K562 (cell line): ENCODE results near the gene UGP2. TPM values are rescaled to one million over a fixed set of nuclear protein-coding genes. Genes with fewer than 3 reads are reported as not detected.

ENCODE experiments used
- ATAC-seq: fragments of 200-7000 bp; cut with Tn5 transposase; 3 replicates; pipeline ENCODE4 v1.9.1; 2020; ENCODE audit warnings: moderate library complexity
- BruUV-seq: library from RNA; stranded (reverse); fragments of 400-500 nt; replicated peaks from 2 replicates; lab custom pipeline; 2021; lab: Mats Ljungman, UMichigan
- CTCF ChIA-PET: fragments of 300-600 bp; formaldehyde crosslinking; extraction: SDS; loops from one replicate; lab custom pipeline; 2021; ENCODE audit warnings: low intra/inter-chr PET ratio; lab: Yijun Ruan, JAX
- POLR2A ChIA-PET: fragments of 300-600, 350-650 bp; sonication (Branson Sonifier 250); formaldehyde crosslinking; extraction: SDS; loops from one replicate; lab custom pipeline; 2021; ENCODE audit warnings: antibody characterized with exemption, inconsistent platforms; lab: Yijun Ruan, JAX
- DNase-seq, 4 experiments: peaks; one replicate each; pipeline versions ENCODE4 v3.0.0 to v3.0.0-alpha.2; 2011 to 2018; ENCODE audit warnings: low spot score in 3 of 4, mixed read lengths in 3 of 4; ENCODE audit errors: extremely low read depth in 1 of 4
- FAIRE-seq: peaks from 2 replicates; lab custom pipeline; 2011; peaks lifted over from hg19 to GRCh38; lab: Jason Lieb, UNC
- H2AFZ ChIP-seq: 2 replicates; pipeline ENCODE4 v1.6.0; 2011; ENCODE audit warnings: low read depth, low read length, control low read depth, inconsistent platforms
- H3K27ac ChIP-seq: fragments of 200-600 bp; 3 replicates; pipeline ENCODE4 v1.8.0; 2011; ENCODE audit warnings: low read depth, mild to moderate bottlenecking, control low read depth, inconsistent platforms, low read length, moderate library complexity, mixed read lengths; ENCODE audit errors: extremely low read depth
- H3K27me3 ChIP-seq, 2 experiments: fragments of 300-600 bp in 1 of 2; 2 replicates in 1 of 2; 3 replicates in 1 of 2; pipeline versions ENCODE4 v1.6.0 to v1.8.0; 2011; ENCODE audit warnings: inconsistent platforms in 2 of 2, low read length in 2 of 2, mild to moderate bottlenecking in 1 of 2, mixed read lengths in 1 of 2, moderate library complexity in 1 of 2; ENCODE audit not compliant: control insufficient read depth in 2 of 2, insufficient read depth in 2 of 2
- H3K36me3 ChIP-seq: fragments of 300-600 bp; 3 replicates; pipeline ENCODE4 v1.8.0; 2011; ENCODE audit warnings: mild to moderate bottlenecking, low read length, inconsistent platforms; ENCODE audit not compliant: control insufficient read depth, insufficient read depth
- H3K4me1 ChIP-seq, 2 experiments: fragments of 200-600 bp in 1 of 2; replicated peaks in 1 of 2; 2 replicates in 1 of 2; 3 replicates in 1 of 2; pipeline versions ENCODE4 v1.5.1 to v1.8.0; 2011; ENCODE audit warnings: inconsistent platforms in 2 of 2, low read length in 2 of 2, mild to moderate bottlenecking in 1 of 2, mixed read lengths in 1 of 2, moderate library complexity in 1 of 2; ENCODE audit not compliant: control insufficient read depth in 2 of 2, insufficient read depth in 2 of 2
- H3K4me2 ChIP-seq: 2 replicates; pipeline ENCODE4 v1.6.1; 2011; ENCODE audit warnings: low read length, control low read depth, inconsistent platforms, mixed read lengths; ENCODE audit not compliant: insufficient read depth
- H3K4me3 ChIP-seq: fragments of 200-600 bp; sonication (generic), shearing (Covaris generic); 2 replicates; pipeline ENCODE4 v1.5.1; 2016; ENCODE audit warnings: control low read depth, inconsistent platforms
- H3K79me2 ChIP-seq: fragments of 200-600 bp; 3 replicates; pipeline ENCODE4 v1.8.0; 2011; ENCODE audit warnings: low read length, inconsistent platforms; ENCODE audit not compliant: control insufficient read depth, insufficient read depth
- H3K9ac ChIP-seq, 2 experiments: 2 replicates each; pipeline versions ENCODE4 v1.6.0 to v1.6.1; 2011; ENCODE audit warnings: low read depth in 2 of 2, low read length in 2 of 2, control low read depth in 1 of 2, inconsistent platforms in 1 of 2, mild to moderate bottlenecking in 1 of 2, mixed read lengths in 1 of 2; ENCODE audit not compliant: insufficient read depth in 1 of 2
- H3K9me1 ChIP-seq: one replicate; pipeline ENCODE4 v1.6.0; 2011; ENCODE audit warnings: inconsistent platforms, mild to moderate bottlenecking, low read length, moderate library complexity; ENCODE audit not compliant: control insufficient read depth, insufficient read depth
- H3K9me3 ChIP-seq: replicated peaks from 2 replicates; pipeline ENCODE4 v1.5.1; 2011; ENCODE audit warnings: low read depth, low read length, inconsistent platforms; ENCODE audit not compliant: control insufficient read depth, insufficient read depth
- H4K20me1 ChIP-seq: replicated peaks from 2 replicates; pipeline ENCODE4 v1.6.1; 2011; ENCODE audit warnings: low read length, inconsistent platforms, mixed read lengths; ENCODE audit not compliant: control insufficient read depth, insufficient read depth
- CBFA2T3 ChIP-seq: fragments of 450-650 bp; IDR thresholded peaks from 2 replicates; pipeline ENCODE4 v1.6.1; 2017
- CBX3 ChIP-seq, 2 experiments: IDR thresholded peaks; 1 replicate in 1 of 2; 2 replicates in 1 of 2; pipeline ENCODE4 v1.6.1; 2012; ENCODE audit warnings: inconsistent platforms in 2 of 2, low read length in 2 of 2, borderline replicate concordance in 1 of 2, control low read depth in 1 of 2
- CHD1 ChIP-seq: fragments of 200-600 bp; sonication (generic); IDR thresholded peaks from one replicate; pipeline ENCODE4 v1.6.1; 2012; ENCODE audit warnings: mild to moderate bottlenecking, moderate library complexity, low read length, inconsistent platforms
- DACH1 ChIP-seq: fragments of 450-650 bp; IDR thresholded peaks from 2 replicates; pipeline ENCODE4 v1.6.1; 2018; ENCODE audit not compliant: partially characterized antibody
- DMBX1 ChIP-seq: fragments of 250-450 bp; sonication (Bioruptor Pico); IDR thresholded peaks from 2 replicates; pipeline ENCODE4 v1.8.0; 2022; ENCODE audit warnings: inconsistent platforms, mild to moderate bottlenecking, moderate library complexity, borderline replicate concordance
- FOXM1 ChIP-seq, 2 experiments: fragments of 450-650 bp in 1 of 2; sonication (generic) in 1 of 2; formaldehyde crosslinking in 1 of 2; IDR thresholded peaks; 2 replicates each; pipeline versions ENCODE4 v1.6.1 to v1.9.0; 2017 to 2022; ENCODE audit warnings: low read depth in 2 of 2, mild to moderate bottlenecking in 2 of 2, missing genetic modification reagents in 1 of 2, moderate library complexity in 1 of 2
- RBM17 ChIP-seq: fragments of 200-400 bp; formaldehyde crosslinking; IDR thresholded peaks from 2 replicates; pipeline ENCODE4 v1.6.1; 2017; ENCODE audit warnings: low read depth, mild to moderate bottlenecking, low read length, borderline replicate concordance
- RFX1 ChIP-seq: fragments of 450-650 bp; IDR thresholded peaks from 2 replicates; pipeline ENCODE4 v1.6.1; 2016; ENCODE audit warnings: mild to moderate bottlenecking, moderate library complexity
- ZNF197 ChIP-seq: fragments of 200-800 bp; sonication (Bioruptor generic); IDR thresholded peaks from 2 replicates; pipeline ENCODE4 v1.6.1; 2016; ENCODE audit warnings: low read depth, missing genetic modification characterization, missing compliant biosample characterization
- WGBS: fragments of 100-300 bp; shearing (Covaris generic); methylation state at CpG from one replicate; pipeline ENCODE4 v1.1.6; 2016; ENCODE audit warnings: low coverage, mixed read lengths; ENCODE audit not compliant: insufficient coverage; ENCODE audit errors: missing lambda C conversion rate; 5-methylcytosine and 5-hydroxymethylcytosine counted together
- in situ Hi-C: fragments of 300-500 bp; cut with MboI; formaldehyde crosslinking; loops from 4 replicates; pipeline ENCODE4 v1.15.0; 2018; ENCODE audit warnings: inconsistent platforms, mixed read lengths
- intact Hi-C: fragments of 100-400 bp; cut with micrococcal nuclease; formaldehyde crosslinking; loops from 2 replicates; pipeline ENCODE4 v1.14.2; 2022
- polyA plus RNA-seq, 8 experiments: library from polyadenylated mRNA; depleted of rRNA in 4 of 8; stranded (reverse) in 5 of 8; unstranded in 3 of 8; fragments of >200 nt; fragmentation: Nextera tagmentation in 2 of 8; fragmentation: Illumina TruSeq in 1 of 8; extraction: Ambion mirVana in 2 of 8; extraction: Trizol in 1 of 8; gene quantifications; 2 replicates each; pipeline versions ENCODE4 v1.2.1 to v1.2.3, GENCODE V29; 2011 to 2014; ENCODE audit warnings: inconsistent platforms in 1 of 8, missing spikeins in 1 of 8
- total RNA-seq, 7 experiments: library from RNA; depleted of rRNA in 6 of 7; stranded (reverse); fragments of >200 nt in 6 of 7; fragmentation: Illumina TruSeq in 2 of 7; extraction: Trizol in 2 of 7; gene quantifications; 2 replicates each; pipeline versions ENCODE4 v1.2.1 to v1.2.3, GENCODE V29; 2011 to 2021; ENCODE audit warnings: low replicate concordance in 1 of 7

The UGP2 gene
- total and polyA plus RNA-seq, 9 of the 15 experiments (the other 6 are each of a cell fraction or from before 2014, with no cell fraction given): 25.2 to 69.3 (median 58.9) TPM

- WGBS: 72% methylated on average over 4 of the region's 4 CpGs
- TF ChIP-seq CBX3 (IDR thresholded peaks at IDR 0.05; ENCODE audit: borderline replicate concordance in 1 of 2, low read length in 2 of 2) (no peak), RBM17 (no peak), DACH1 (no peak), DMBX1 (CRISPR knock-in tag) (no peak), CHD1 (no peak), RFX1 (no peak), ZNF197 (CRISPR knock-in tag) (no peak), FOXM1 (IDR thresholded peaks at IDR 0.05; ENCODE audit: low read depth) (no peak), FOXM1 (CRISPR knock-in tag; IDR thresholded peaks at IDR 0.05; ENCODE audit: low read depth) (no peak), CBFA2T3 (no peak)
- TF ChIP-seq, all 486 proteins: peak for 0
Observed at GRCh38 chr2:63880625-63881024, 38.9 kb downstream of the UGP2 start.

More at GRCh38 chr2:63880625-63881024, 38.9 kb downstream of the UGP2 start:
- H3K27ac ChIP-seq: no peak overlapping the region
- FAIRE-seq (no peak), DNase-seq (no peak), ATAC-seq (no peak)
- H3K79me2 ChIP-seq: no peaks in the 10 kb centered on the region
- H3K27me3 ChIP-seq: no peaks in the 10 kb centered on the region
- peaks cover 4% of the 10 kb centered on the region for H3K9me1 ChIP-seq
- ChIA-PET CTCF (no interaction called here), POLR2A (no interaction called here)
- H3K4me3 ChIP-seq: no peak overlapping the region
- H3K36me3 ChIP-seq: peaks cover 33% of the 10 kb centered on the region; the same call in 2 of the 3 replicates
- H4K20me1 ChIP-seq: no peaks in the 10 kb centered on the region
- in situ Hi-C loops (no loop called here), intact Hi-C loops (no loop called here)
- no peaks in the 10 kb centered on the region for H3K9me3 ChIP-seq
- H3K4me1 ChIP-seq: no peaks in the 10 kb centered on the region
- H2AFZ ChIP-seq: no peak overlapping the region
- no peak overlapping the region for H3K4me2 ChIP-seq
- no peak overlapping the region for H3K9ac ChIP-seq
- BruUV-seq: no TSS peak
